Measurements from ENCODE around the gene ANKRD12. TPM values are rescaled to one million over a fixed set of nuclear protein-coding genes. Genes with fewer than 3 reads are reported as not detected.

The ANKRD12 gene
- total RNA-seq, 1 experiment from 2014 or later, result 23.5 TPM

DNA sequence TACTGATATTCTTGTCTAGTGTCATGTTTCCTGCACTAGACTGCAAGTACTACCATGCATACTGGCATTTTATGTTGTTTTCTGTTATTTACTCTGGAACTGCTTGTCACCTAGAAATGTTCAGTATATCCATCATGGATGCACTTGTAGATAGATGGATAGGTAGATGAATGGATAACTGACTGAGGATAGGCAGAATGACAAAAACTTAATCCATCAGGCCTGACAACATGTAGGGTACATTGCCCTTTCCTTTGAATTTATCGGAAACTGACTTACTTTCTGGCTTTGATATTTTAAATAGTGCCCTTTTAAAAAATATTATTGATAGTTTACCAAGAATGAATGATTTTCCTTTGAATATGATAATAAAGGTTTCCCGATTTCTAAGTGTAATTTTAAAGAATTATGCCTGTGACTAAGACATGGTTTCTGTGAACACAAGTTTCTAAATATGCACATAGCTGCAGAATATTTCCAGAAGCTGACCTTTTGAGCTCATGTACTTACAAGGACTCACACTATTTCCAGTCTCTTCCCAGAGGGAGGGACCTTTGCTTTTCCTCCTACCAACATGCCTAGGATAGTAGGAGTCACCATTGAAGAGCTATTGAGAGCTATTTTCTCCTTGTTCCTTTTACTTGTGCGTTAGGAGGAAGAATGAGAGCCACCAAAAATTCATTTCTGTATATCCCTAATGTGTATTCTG, 81.3 kb downstream of the ANKRD12 start:
- DNase-seq (ENCODE audit: low read depth, low spot score) (no peak), ATAC-seq (no peak)
- Histone ChIP-seq H3K4me1 (ENCODE audit: control insufficient read depth in 1 of 2, insufficient read depth in 2 of 2, low read length in 2 of 2) (no peaks in the 10 kb centered on the region), H3K27ac (ENCODE audit: low read depth, low read length) (no peak overlapping the region), H3K4me2 (ENCODE audit: low read length) (no peak overlapping the region), H3K9me2 (ENCODE audit: insufficient read depth) (no peaks in the 10 kb centered on the region), H3K9me3 (ENCODE audit: control insufficient read depth in 1 of 2, insufficient read depth in 1 of 2, low read depth in 1 of 2, low read length in 2 of 2) (no peaks in the 10 kb centered on the region), H4K20me1 (ENCODE audit: insufficient read depth) (0 out of 2 replicates have a peak, but pooled peaks cover 6% of the 10 kb centered on the region), H3K36me3 (ENCODE audit: control insufficient read depth in 1 of 2, insufficient read depth in 2 of 2, low read length in 2 of 2) (peaks cover 6 to 12% of the 10 kb centered on the region in 2 experiments; a peak in 3 of 4 replicates), H3K9ac (ENCODE audit: low read length) (no peak overlapping the region), H3K79me2 (ENCODE audit: insufficient read depth, low read length) (no peaks in the 10 kb centered on the region), H2AFZ (ENCODE audit: low read depth, low read length, poor library complexity, severe bottlenecking) (no peak overlapping the region), H3K4me3 (replicated peaks in 1 of 2; ENCODE audit: low read depth in 1 of 2, low read length in 2 of 2) (no peak overlapping the region), H3K27me3 (ENCODE audit: insufficient read depth, low read length) (no peaks in the 10 kb centered on the region)
- no TSS peak for BruUV-seq (replicated peaks)
- intact Hi-C loops (cut with micrococcal nuclease), result no loop called here
- ChIA-PET POLR2A (interaction anchor here (0.5 kb wide), 1 partner anchor 1517 kb away, joined by 3 read pairs; no protein-coding TSS in a partner anchor), CTCF (no interaction called here), RAD21 (ENCODE audit: low non-redundant PET in 1 of 2, low total read pairs in 2 of 2, uncharacterized antibody in 2 of 2, unreplicated experiment in 2 of 2) (no interaction called here)
- TF ChIP-seq SIN3A (IDR thresholded peaks at IDR 0.05; ENCODE audit: low read depth) (no peak), RAD21 (IDR thresholded peaks at IDR 0.05; ENCODE audit: low read depth) (no peak), REST (IDR thresholded peaks at IDR 0.05; ENCODE audit: low read depth) (no peak), YY1 (IDR thresholded peaks at IDR 0.05; ENCODE audit: extremely low read depth, insufficient replicate concordance, low read depth, low read length) (no peak), SRF (IDR thresholded peaks at IDR 0.05; ENCODE audit: low read depth) (no peak), EZH2phosphoT487 (IDR thresholded peaks at IDR 0.05; ENCODE audit: borderline replicate concordance) (no peak), ZNF274 (IDR thresholded peaks at IDR 0.05; ENCODE audit: low read depth, low read length) (no peak), EGR1 (IDR thresholded peaks at IDR 0.05; ENCODE audit: low read depth) (no peak), SP1 (IDR thresholded peaks at IDR 0.05; ENCODE audit: low read depth) (no peak), CEBPB (IDR thresholded peaks at IDR 0.05; ENCODE audit: low read depth) (no peak), TCF7L2 (IDR thresholded peaks at IDR 0.05; ENCODE audit: borderline replicate concordance, extremely low read depth, insufficient read depth, insufficient read length) (no peak), POLR2AphosphoS5 (IDR thresholded peaks at IDR 0.05; ENCODE audit: low read depth, low read length) (no peak), MAX (IDR thresholded peaks at IDR 0.05) (no peak), CBX3 (IDR thresholded peaks at IDR 0.05; ENCODE audit: low read depth) (no peak), ELF1 (IDR thresholded peaks at IDR 0.05; ENCODE audit: borderline replicate concordance, low read depth) (no peak), FOSL1 (IDR thresholded peaks at IDR 0.05; ENCODE audit: low read depth) (no peak)
- TF ChIP-seq, protein P1, sequence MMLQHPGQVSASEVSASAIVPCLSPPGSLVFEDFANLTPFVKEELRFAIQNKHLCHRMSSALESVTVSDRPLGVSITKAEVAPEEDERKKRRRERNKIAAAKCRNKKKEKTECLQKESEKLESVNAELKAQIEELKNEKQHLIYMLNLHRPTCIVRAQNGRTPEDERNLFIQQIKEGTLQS (IDR thresholded peaks at IDR 0.05), result no peak
- TF ChIP-seq, protein P2, sequence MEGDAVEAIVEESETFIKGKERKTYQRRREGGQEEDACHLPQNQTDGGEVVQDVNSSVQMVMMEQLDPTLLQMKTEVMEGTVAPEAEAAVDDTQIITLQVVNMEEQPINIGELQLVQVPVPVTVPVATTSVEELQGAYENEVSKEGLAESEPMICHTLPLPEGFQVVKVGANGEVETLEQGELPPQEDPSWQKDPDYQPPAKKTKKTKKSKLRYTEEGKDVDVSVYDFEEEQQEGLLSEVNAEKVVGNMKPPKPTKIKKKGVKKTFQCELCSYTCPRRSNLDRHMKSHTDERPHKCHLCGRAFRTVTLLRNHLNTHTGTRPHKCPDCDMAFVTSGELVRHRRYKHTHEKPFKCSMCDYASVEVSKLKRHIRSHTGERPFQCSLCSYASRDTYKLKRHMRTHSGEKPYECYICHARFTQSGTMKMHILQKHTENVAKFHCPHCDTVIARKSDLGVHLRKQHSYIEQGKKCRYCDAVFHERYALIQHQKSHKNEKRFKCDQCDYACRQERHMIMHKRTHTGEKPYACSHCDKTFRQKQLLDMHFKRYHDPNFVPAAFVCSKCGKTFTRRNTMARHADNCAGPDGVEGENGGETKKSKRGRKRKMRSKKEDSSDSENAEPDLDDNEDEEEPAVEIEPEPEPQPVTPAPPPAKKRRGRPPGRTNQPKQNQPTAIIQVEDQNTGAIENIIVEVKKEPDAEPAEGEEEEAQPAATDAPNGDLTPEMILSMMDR (IDR thresholded peaks at IDR 0.05 in 2 of 3, conservative IDR thresholded peaks at IDR 0.05 in 1 of 3; ENCODE audit: borderline replicate concordance in 1 of 3, insufficient read depth in 1 of 3, low read depth in 2 of 3, low read length in 2 of 3), result no peak
